ENCODE results near the gene LYPD4. TPM values are rescaled to one million over a fixed set of nuclear protein-coding genes. Genes with fewer than 3 reads are reported as not detected.

Gene LYPD4
- total RNA-seq, 1 experiment from 2014 or later, result not detected

DNA sequence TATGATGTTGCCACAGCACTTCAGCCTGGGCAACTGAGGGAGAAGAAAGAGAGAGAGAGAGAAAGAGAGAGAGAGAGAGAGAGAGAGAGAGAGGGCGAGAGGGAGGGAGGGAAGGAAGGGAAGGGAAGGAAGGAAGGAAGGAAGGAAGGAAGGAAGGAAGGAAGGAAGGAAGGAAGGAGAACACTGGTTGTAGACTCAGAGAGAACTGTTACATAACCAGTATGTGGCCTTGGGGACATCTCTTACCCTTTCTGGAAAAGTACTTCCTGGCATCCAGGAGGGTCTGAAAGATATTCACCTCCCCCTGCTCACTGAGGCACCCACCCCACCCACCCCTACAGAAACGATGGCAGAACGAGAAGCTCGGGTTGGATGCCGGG lies 35.8 kb upstream of the LYPD4 start:
- BruUV-seq (replicated peaks), result no TSS peak
- no peaks in the 10 kb centered on the region for H4K20me1 ChIP-seq (ENCODE audit: insufficient read depth)
- peaks cover 18% of the 10 kb centered on the region for H3F3A ChIP-seq (ENCODE audit: insufficient read depth, low read depth)
- peaks cover 15% of the 10 kb centered on the region for H3K79me2 ChIP-seq (ENCODE audit: low read depth)
- ChIA-PET CTCF (no interaction called here), POLR2A (ENCODE audit: unreplicated experiment) (no interaction called here)
- intact Hi-C loops (cut with micrococcal nuclease; ENCODE audit: unreplicated experiment), result no loop called here
- no peaks in the 10 kb centered on the region for H3K36me3 ChIP-seq (ENCODE audit: low read depth)
- no peaks in the 10 kb centered on the region for H3K27me3 ChIP-seq (ENCODE audit: insufficient read depth, low read depth)
- H2AFZ ChIP-seq, result no peak overlapping the region
- H3K4me1 ChIP-seq (replicated peaks; ENCODE audit: insufficient read depth), result no peaks in the 10 kb centered on the region; the same call in none of the 2 replicates
- no peak overlapping the region for H3K27ac ChIP-seq
- no peak for DNase-seq
- no peaks in the 10 kb centered on the region for H3K9me2 ChIP-seq (ENCODE audit: insufficient read depth)
- no peak overlapping the region for H3K4me3 ChIP-seq
- no peak overlapping the region for H3K4me2 ChIP-seq
- TF ChIP-seq, protein P1, sequence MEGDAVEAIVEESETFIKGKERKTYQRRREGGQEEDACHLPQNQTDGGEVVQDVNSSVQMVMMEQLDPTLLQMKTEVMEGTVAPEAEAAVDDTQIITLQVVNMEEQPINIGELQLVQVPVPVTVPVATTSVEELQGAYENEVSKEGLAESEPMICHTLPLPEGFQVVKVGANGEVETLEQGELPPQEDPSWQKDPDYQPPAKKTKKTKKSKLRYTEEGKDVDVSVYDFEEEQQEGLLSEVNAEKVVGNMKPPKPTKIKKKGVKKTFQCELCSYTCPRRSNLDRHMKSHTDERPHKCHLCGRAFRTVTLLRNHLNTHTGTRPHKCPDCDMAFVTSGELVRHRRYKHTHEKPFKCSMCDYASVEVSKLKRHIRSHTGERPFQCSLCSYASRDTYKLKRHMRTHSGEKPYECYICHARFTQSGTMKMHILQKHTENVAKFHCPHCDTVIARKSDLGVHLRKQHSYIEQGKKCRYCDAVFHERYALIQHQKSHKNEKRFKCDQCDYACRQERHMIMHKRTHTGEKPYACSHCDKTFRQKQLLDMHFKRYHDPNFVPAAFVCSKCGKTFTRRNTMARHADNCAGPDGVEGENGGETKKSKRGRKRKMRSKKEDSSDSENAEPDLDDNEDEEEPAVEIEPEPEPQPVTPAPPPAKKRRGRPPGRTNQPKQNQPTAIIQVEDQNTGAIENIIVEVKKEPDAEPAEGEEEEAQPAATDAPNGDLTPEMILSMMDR (conservative IDR thresholded peaks at IDR 0.05), result no peak
- no peak for TF ChIP-seq EZH2 (IDR thresholded peaks at IDR 0.05; ENCODE audit: low read depth)
- H3K9me3 ChIP-seq (ENCODE audit: insufficient read depth, low read depth), result no peaks in the 10 kb centered on the region

DNA sequence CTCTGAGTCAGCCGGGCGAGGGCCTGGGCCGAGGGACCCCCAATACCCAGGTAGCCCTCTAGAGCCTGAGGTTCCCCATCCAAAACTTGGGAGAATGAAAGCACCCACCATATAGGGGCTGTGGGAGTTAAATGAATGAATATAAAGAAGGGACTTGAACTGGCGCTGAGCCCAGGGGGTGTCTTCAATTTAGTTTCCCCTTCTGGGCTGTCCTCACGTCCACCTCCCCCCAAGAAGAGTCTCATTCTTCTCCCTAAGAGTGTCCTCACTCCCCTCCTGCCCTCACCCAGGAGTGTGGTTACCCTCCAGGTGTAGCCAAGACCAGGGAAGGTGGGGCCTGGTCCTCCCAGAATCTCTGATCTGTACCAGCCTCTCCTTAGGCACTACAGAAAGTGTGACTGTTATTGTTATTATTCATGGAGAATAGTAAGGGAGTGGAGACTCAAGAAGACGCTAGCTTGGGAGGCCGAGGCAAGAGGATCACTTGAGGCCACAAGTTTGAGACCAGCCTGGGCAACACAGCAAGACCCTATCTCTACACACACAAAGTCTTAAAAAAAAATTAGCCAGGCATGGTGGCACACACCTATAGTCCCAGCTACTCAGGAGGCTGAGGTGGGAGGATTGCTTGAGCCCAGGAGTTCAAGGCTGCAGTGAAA lies 35.3 kb upstream of the LYPD4 start:
- DNase-seq, result no peak
- peaks cover 10% of the 10 kb centered on the region for H3K79me2 ChIP-seq (ENCODE audit: low read depth)
- H3K27me3 ChIP-seq (ENCODE audit: insufficient read depth, low read depth), result no peaks in the 10 kb centered on the region
- intact Hi-C loops (cut with micrococcal nuclease; ENCODE audit: unreplicated experiment), result no loop called here
- H3F3A ChIP-seq (ENCODE audit: insufficient read depth, low read depth), result peaks cover 18% of the 10 kb centered on the region
- no peaks in the 10 kb centered on the region for H3K36me3 ChIP-seq (ENCODE audit: low read depth)
- H3K4me1 ChIP-seq (replicated peaks; ENCODE audit: insufficient read depth), result no peaks in the 10 kb centered on the region; the same call in 1 of the 2 replicates
- BruUV-seq (replicated peaks), result no TSS peak
- H2AFZ ChIP-seq, result no peak overlapping the region
- CTCF ChIA-PET, result no interaction called here
- no peaks in the 10 kb centered on the region for H4K20me1 ChIP-seq (ENCODE audit: insufficient read depth)
- no peak overlapping the region for H3K27ac ChIP-seq
- H3K4me3 ChIP-seq, result no peak overlapping the region
- TF ChIP-seq, protein P1 (conservative IDR thresholded peaks at IDR 0.05), result no peak
- no peak for TF ChIP-seq EZH2 (IDR thresholded peaks at IDR 0.05; ENCODE audit: low read depth)
- no peaks in the 10 kb centered on the region for H3K9me2 ChIP-seq (ENCODE audit: insufficient read depth)
- H3K9me3 ChIP-seq (ENCODE audit: insufficient read depth, low read depth), result no peaks in the 10 kb centered on the region
- POLR2A ChIA-PET (ENCODE audit: unreplicated experiment), result no interaction called here
- H3K4me2 ChIP-seq, result no peak overlapping the region

DNA sequence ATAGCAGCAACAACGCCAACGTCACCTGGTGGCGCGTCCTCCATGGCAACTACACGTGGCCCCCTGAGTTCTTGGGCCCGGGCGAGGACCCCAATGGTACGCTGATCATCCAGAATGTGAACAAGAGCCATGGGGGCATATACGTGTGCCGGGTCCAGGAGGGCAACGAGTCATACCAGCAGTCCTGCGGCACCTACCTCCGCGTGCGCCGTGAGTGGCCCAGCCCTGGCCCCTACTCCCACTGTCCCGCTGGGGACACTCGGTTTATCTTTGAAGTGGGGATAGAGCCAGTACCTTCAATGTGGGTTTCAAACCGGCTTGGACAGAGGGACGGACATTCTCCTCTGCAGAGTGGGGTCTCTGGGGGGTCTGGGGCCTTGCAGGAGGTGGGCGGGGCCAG lies 34.6 kb upstream of the LYPD4 start:
- H3K27me3 ChIP-seq (ENCODE audit: insufficient read depth, low read depth), result no peaks in the 10 kb centered on the region
- no peaks in the 10 kb centered on the region for H3K9me2 ChIP-seq (ENCODE audit: insufficient read depth)
- no peak overlapping the region for H3K4me3 ChIP-seq
- no peaks in the 10 kb centered on the region for H4K20me1 ChIP-seq (ENCODE audit: insufficient read depth)
- peaks cover 18% of the 10 kb centered on the region for H3F3A ChIP-seq (ENCODE audit: insufficient read depth, low read depth)
- no peak overlapping the region for H3K4me2 ChIP-seq
- POLR2A ChIA-PET (ENCODE audit: unreplicated experiment), result no interaction called here
- BruUV-seq (replicated peaks), result no TSS peak
- no peak overlapping the region for H2AFZ ChIP-seq
- no peaks in the 10 kb centered on the region for H3K9me3 ChIP-seq (ENCODE audit: insufficient read depth, low read depth)
- H3K36me3 ChIP-seq (ENCODE audit: low read depth), result no peaks in the 10 kb centered on the region
- no peaks in the 10 kb centered on the region; the same call in 1 of the 2 replicates for H3K4me1 ChIP-seq (replicated peaks; ENCODE audit: insufficient read depth)
- intact Hi-C loops (cut with micrococcal nuclease; ENCODE audit: unreplicated experiment), result no loop called here
- no peak for DNase-seq
- H3K27ac ChIP-seq, result no peak overlapping the region
- H3K79me2 ChIP-seq (ENCODE audit: low read depth), result peaks cover 5% of the 10 kb centered on the region; the same call in 1 of the 2 replicates
- TF ChIP-seq, protein P1 (conservative IDR thresholded peaks at IDR 0.05), result no peak
- TF ChIP-seq EZH2 (IDR thresholded peaks at IDR 0.05; ENCODE audit: low read depth), result no peak
- CTCF ChIA-PET, result no interaction called here

All from PC-9 (cell line).